ENCODE data around the gene LILRB4.

- TF ChIP-seq CTCF (IDR thresholded peaks at IDR 0.05; ENCODE audit: insufficient read depth, low read length, poor library complexity, severe bottlenecking), result peak; percentile 48
- no peak for TF ChIP-seq EZH2phosphoT487 (conservative IDR thresholded peaks at IDR 0.05; ENCODE audit: low read length)
Measured at GRCh38 chr19:54653181-54653809, 9.5 kb upstream of the LILRB4 start.
